GM23248 (cell line): Measurements from ENCODE around the gene ZNF597.

Source experiments
- EZH2 ChIP-seq: fragments of 200-600 bp; sonication (generic); IDR thresholded peaks from 2 replicates; pipeline ENCODE4 v1.6.1; 2018; ENCODE audit warnings: antibody characterized with exemption, mild to moderate bottlenecking; ENCODE audit not compliant: insufficient read depth, poor library complexity, severe bottlenecking
- EZH2phosphoT487 ChIP-seq: fragments of 200-600 bp; sonication (generic); IDR thresholded peaks from 2 replicates; pipeline ENCODE4 v1.6.1; 2018; ENCODE audit warnings: antibody characterized with exemption, moderate library complexity, mild to moderate bottlenecking, low read depth; ENCODE audit not compliant: insufficient read depth

- TF ChIP-seq EZH2 (no peak), EZH2phosphoT487 (no peak)
Measured at GRCh38 chr16:3458852-3459361, 15.6 kb upstream of the ZNF597 start.
